ENCODE data around the gene PCDHB5.
"Not testable (repeated sequence)": the region's sequence is repeated elsewhere in the genome, so short reads cannot be mapped to it uniquely, and the experiment has no call there.

Gene PCDHB5

DNA sequence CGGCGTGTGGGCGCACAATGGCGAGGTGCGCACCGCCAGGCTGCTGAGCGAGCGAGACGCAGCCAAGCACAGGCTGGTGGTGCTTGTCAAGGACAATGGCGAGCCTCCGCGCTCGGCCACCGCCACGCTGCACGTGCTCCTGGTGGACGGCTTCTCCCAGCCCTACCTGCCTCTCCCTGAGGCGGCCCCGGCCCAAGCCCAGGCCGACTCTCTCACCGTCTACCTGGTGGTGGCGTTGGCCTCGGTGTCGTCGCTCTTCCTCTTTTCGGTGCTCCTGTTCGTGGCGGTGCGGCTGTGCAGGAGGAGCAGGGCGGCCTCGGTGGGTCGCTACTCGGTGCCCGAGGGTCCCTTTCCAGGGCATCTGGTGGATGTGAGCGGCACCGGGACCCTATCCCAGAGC is 17.1 kb downstream of the PCDHB5 start:
- not testable (repeated sequence) for DNase-seq (ENCODE audit: low read depth in 2 of 2)

DNA sequence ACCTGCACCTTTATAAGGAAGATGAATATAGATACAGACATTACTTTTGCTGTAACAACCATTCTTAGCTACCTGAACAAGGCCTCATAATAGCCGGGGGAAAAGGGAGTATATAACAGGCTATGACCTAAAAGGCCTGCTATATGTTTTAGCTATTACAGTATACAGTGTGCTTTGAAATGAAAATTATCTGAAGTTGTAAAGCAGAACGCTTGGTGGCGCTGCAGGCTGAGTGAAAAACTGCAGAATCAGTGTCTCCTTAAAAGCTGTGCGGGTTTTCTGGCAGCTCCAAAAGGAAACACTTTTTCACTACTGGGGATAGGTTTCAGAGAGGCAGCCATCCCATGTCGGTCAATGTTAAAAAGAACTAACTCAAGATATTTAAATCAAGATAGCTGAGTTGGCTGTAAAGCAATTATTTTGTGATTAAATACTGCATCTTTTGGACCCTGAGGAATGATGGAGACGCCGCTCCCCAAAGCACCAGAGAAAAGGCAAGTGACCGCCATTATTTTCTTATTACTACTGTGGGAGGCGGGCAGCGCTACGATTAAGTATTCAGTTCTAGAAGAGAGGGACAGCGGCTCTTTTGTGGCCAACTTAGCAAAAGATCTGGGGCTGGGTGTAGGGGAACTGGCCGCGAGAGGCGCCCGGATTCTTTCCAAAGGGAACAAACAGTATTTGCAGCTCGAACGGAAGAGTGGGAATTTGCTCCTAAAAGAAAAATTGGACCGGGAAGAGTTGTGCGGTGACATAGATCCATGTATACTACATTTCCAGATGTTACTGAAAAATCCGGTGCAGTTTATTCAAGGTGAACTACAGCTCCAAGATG is 20.8 kb downstream of the PCDHB5 start:
- DNase-seq (ENCODE audit: low read depth in 2 of 2), result no peak

DNA sequence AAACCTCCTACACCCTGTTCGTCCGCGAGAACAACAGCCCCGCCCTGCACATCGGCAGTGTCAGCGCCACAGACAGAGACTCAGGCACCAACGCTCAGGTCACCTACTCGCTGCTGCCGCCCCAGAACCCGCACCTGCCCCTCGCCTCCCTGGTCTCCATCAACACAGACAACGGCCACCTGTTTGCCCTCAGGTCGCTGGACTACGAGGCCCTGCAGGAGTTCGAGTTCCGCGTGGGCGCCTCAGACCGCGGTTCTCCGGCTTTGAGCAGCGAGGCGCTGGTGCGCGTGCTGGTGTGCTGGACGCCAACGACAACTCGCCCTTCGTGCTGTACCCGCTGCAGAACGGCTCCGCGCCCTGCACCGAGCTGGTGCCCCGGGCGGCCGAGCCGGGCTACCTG is 22.4 kb downstream of the PCDHB5 start:
- DNase-seq (ENCODE audit: low read depth in 2 of 2), result not testable (repeated sequence)

DNA sequence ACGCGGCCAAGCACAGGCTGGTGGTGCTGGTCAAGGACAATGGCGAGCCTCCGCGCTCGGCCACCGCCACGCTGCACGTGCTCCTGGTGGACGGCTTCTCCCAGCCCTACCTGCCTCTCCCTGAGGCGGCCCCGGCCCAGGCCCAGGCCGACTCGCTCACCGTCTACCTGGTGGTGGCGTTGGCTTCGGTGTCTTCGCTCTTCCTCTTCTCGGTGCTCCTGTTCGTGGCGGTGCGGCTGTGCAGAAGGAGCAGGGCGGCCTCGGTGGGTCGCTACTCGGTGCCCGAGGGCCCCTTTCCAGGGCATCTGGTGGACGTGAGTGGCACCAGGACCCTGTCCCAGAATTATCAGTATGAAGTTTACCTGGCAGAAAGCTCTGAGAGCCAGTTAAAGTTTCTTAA is 22.9 kb downstream of the PCDHB5 start:
- DNase-seq (ENCODE audit: low read depth in 2 of 2), result not testable (repeated sequence)

DNA sequence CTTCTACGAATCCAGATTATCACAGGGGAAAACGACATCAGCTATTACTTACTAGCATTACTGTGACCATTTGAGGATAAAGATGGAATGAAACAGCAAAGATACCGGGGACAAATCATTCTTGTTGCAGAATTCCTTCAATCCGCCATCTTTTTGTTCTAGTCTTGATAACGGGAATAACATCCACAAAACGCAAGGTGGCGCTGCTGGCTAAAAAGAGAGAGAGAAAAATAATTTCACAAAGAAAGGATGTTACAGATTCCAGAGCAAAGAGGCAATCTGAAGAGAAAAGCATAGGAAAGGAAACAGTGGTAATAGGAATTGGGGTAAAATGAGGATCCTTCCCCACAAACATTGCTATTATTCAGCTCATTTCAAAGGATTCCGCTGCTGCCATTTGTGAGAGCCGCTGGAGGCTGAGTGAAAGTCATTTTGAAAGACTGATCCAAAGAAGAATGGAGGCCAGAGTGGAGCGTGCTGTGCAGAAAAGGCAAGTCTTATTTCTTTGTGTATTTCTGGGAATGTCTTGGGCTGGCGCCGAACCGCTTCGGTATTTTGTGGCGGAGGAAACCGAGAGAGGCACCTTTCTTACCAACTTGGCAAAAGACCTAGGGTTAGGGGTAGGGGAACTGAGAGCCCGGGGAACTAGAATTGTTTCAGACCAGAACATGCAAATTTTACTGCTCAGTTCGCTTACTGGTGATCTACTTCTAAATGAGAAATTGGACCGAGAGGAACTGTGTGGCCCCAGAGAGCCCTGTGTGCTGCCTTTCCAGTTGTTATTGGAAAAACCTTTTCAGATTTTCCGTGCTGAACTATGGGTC is 37.6 kb downstream of the PCDHB5 start, which contains the start of gene PCDHB7:
PCDHB7 (plus strand) TSS at position 264 of the 824 bp plus-strand sequence; CDS start at position 456, 192 bp downstream.
- no peak for DNase-seq (ENCODE audit: low read depth in 2 of 2)

DNA sequence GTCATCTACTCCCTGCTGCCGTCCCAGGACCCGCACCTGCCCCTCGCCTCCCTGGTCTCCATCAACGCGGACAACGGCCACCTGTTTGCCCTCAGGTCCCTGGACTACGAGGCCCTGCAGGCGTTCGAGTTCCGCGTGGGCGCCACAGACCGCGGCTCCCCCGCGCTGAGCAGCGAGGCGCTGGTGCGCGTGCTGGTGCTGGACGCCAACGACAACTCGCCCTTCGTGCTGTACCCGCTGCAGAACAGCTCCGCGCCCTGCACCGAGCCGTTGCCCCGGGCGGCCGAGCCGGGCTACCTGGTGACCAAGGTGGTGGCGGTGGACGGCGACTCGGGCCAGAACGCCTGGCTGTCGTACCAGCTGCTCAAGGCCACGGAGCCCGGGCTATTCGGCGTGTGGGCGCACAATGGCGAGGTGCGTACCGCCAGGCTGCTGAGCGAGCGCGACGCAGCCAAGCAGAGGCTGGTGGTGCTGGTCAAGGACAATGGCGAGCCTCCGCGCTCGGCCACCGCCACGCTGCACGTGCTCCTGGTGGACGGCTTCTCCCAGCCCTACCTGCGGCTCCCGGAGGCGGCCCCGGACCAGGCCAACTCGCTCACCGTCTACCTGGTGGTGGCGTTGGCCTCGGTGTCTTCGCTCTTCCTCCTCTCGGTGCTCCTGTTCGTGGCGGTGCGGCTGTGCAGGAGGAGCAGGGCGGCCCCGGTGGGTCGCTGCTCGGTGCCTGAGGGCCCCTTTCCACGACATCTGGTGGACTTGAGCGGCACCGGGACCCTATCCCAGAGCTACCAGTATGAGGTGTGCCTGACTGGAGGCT is 39.5 kb downstream of the PCDHB5 start:
- not testable (repeated sequence) for DNase-seq (ENCODE audit: low read depth in 2 of 2)

DNA sequence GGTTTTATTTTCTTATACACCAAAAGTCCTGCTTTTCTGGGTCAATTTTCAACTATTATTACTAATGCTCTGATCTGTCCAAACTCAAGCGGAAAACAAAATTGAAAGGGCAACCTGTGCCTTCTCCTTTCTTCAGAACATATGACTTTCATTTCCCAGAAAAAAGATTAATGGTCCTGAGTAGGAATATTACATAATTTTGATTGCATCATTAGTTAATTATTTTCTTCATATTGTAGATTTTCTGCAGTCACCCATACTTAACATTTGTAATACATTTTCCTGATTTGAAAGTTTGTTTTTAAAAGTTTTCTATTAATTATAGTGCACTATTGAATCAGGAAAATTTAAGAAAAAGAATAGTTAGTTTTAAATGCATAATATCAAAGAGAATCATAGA is 40.9 kb downstream of the PCDHB5 start:
- DNase-seq (ENCODE audit: low read depth in 2 of 2), result no peak

DNA sequence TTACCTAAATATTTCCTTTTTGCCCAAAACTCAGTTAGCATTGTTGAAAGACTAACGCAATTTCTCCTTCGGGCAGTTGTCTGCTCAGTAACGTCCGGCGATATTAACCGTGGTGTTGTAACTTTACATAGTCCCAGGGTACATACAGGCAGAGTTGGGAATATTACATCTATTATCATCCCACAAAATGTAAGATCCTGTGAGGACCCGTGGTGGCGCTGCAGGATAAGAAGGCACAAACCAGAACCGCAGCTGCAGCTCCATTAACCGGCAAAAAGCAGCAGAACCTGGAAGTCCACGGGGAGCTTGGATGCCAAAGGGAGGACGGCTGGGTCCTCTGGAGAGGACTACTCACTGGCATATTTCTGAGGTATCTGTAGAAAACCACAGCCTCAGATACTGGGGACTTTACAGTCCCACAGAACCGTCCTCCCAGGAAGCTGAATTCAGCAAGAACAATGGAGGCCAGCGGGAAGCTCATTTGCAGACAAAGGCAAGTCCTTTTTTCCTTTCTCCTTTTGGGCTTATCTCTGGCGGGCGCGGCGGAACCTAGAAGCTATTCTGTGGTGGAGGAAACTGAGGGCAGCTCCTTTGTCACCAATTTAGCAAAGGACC is 42.7 kb downstream of the PCDHB5 start, which contains the start of gene PCDHB8:
PCDHB8 (plus strand) TSS at position 214 of the 615 bp plus-strand sequence; CDS start at position 459, 245 bp downstream.
- not testable (repeated sequence) for DNase-seq (ENCODE audit: low read depth in 2 of 2)

DNA sequence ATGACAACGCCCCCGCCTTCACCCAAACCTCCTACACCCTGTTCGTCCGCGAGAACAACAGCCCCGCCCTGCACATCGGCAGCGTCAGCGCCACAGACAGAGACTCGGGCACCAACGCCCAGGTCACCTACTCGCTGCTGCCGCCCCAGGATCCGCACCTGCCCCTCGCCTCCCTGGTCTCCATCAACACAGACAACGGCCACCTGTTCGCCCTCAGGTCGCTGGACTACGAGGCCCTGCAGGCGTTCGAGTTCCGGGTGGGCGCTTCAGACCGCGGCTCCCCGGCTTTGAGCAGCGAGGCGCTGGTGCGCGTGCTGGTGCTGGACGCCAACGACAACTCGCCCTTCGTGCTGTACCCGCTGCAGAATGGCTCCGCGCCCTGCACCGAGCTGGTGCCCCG is 44.4 kb downstream of the PCDHB5 start:
- DNase-seq (ENCODE audit: low read depth in 2 of 2), result not testable (repeated sequence)

DNA sequence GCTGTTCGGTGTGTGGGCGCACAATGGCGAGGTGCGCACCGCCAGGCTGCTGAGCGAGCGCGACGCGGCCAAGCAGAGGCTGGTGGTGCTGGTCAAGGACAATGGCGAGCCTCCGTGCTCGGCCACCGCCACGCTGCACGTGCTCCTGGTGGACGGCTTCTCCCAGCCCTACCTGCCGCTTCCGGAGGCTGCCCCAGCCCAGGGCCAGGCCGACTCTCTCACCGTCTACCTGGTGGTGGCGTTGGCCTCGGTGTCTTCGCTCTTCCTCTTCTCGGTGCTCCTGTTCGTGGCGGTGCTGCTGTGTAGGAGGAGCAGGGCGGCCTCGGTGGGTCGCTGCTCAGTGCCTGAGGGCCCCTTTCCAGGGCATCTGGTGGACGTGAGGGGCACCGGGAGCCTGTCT is 44.9 kb downstream of the PCDHB5 start:
- not testable (repeated sequence) for DNase-seq (ENCODE audit: low read depth in 2 of 2)

DNA sequence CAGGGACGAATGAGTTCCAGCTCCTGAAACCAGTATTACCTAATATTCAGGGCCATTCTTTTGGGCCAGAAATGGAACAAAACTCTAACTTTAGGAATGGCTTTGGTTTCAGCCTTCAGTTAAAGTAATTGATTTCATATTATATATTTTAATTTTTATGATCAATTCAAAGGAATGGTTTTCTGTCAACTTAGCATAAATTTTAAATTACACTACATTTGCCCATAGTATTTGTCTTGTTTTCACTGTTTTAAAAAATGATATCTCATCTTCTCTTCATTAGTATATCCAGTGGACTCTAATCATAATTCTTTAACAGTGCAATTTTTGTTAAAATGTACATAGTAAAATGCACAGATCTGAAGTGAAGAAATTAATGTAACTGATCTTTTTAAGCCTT is 45.3 kb downstream of the PCDHB5 start:
- no peak for DNase-seq (ENCODE audit: low read depth in 2 of 2)

DNA sequence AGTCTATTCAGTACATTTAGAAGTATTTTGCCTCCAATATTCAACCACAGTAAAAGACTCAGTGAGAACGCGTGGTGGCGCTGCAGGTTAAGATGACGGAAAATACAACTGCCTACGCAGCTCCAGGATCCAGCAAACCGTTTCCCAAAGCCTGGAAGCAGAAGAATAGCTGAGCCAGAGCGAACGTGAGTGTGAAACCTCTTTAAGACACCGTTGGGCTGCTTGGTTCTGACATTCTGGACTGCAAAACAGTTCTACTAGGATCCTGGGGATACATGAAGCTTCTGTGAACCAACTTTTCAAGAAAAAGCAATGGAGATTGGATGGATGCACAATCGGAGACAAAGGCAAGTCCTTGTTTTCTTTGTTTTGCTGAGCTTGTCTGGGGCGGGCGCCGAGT is 47.2 kb downstream of the PCDHB5 start, which contains the start of gene PCDHB16:
PCDHB16 (plus strand) TSS at position 140 of the 400 bp plus-strand sequence; CDS start at position 313, 173 bp downstream.
- no peak for DNase-seq (ENCODE audit: low read depth in 2 of 2)

DNA sequence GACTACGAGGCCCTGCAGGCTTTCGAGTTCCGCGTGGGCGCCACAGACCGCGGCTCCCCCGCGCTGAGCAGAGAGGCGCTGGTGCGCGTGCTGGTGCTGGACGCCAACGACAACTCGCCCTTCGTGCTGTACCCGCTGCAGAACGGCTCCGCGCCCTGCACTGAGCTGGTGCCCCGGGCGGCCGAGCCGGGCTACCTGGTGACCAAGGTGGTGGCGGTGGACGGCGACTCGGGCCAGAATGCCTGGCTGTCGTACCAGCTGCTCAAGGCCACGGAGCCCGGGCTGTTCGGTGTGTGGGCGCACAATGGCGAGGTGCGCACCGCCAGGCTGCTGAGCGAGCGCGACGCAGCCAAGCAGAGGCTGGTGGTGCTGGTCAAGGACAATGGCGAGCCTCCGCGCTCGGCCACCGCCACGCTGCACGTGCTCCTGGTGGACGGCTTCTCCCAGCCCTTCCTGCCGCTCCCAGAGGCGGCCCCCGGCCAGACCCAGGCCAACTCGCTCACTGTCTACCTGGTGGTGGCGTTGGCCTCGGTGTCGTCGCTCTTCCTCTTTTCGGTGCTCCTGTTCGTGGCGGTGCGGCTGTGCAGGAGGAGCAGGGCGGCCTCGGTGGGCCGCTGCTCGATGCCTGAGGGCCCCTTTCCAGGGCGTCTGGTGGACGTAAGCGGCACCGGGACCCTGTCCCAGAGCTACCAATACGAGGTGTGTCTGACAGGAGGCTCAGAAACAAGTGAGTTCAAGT is 49.3 kb downstream of the PCDHB5 start:
- DNase-seq (ENCODE audit: low read depth in 2 of 2), result not testable (repeated sequence)

DNA sequence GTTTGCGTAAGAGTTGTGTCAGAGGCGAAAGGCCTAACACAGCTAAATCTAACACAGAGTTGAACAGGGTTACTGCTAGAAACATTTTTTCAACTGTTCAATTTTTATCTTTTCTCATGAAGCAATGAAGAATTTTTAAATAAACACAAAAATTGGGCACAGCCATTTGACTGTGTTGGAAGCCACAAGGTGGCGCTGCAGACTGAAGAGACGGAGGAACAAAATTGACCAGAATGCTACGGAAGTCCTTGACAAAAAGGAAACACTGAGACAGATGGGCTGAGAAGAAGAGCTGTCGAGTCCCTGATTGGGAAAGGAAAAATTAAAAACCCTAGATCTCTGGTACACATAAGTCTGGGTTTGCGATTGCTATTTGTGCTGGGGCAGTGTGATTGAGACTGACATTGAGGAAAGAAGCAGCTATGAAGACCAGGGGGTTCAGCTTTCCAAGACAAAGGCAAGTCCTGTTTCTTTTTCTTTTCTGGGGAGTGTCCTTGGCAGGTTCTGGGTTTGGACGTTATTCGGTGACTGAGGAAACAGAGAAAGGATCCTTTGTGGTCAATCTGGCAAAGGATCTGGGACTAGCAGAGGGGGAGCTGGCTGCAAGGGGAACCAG is 52.0 kb downstream of the PCDHB5 start, which contains the start of gene PCDHB9:
PCDHB9 (plus strand) TSS at position 265 of the 616 bp plus-strand sequence; CDS start at position 423, 158 bp downstream.
- DNase-seq (ENCODE audit: low read depth in 2 of 2), result no peak
